ENCODE results near the gene TNRC6B.

The TNRC6B gene
- long read RNA-seq, full-length matches to known transcripts = 2 of 68 reads
- long read RNA-seq, partial matches to known transcripts = 32 of 68 reads
- long read RNA-seq, other reads (novel, unspliced or antisense) = 34 of 68 reads

- Histone ChIP-seq H3K4me3 (replicated peaks; ENCODE audit: insufficient read depth, low read length) (peak within 1 kb of the TSS; percentile 46), H3K27me3 (ENCODE audit: insufficient read depth, poor library complexity, severe bottlenecking) (no peaks in the 10 kb centered on the region), H3K27ac (replicated peaks) (peak within 1 kb of the TSS; percentile 88)
- no peak for TF ChIP-seq CTCF (IDR thresholded peaks at IDR 0.05; ENCODE audit: insufficient read depth, low read length)
- TF ChIP-seq GABPA (IDR thresholded peaks at IDR 0.05; ENCODE audit: low read depth) = 0 out of 2 replicates have a peak, but pooled peaks have one; percentile 21
- TF ChIP-seq REST (IDR thresholded peaks at IDR 0.05; ENCODE audit: insufficient replicate concordance, low read depth) = peak; percentile 51
- no peak for TF ChIP-seq SPI1 (IDR thresholded peaks at IDR 0.05; ENCODE audit: borderline replicate concordance, low read depth)
- TF ChIP-seq POLR2AphosphoS5 (IDR thresholded peaks at IDR 0.05; ENCODE audit: low read depth) = peak; percentile 90
- peak; percentile 96 to 97 for DNase-seq (ENCODE audit: low read depth in 1 of 2, low spot score in 1 of 2)
These were observed at the start of gene TNRC6B for GRCh38 chr22:40177738-40178416. TNRC6B (plus strand) TSS chr22:40177925; CDS start chr22:40178136, 211 bp downstream.

GRCh38 chr22:40128989-40129388, 48.7 kb upstream of the TNRC6B start:
- no peak for TF ChIP-seq CTCF (IDR thresholded peaks at IDR 0.05; ENCODE audit: insufficient read depth, low read length)
- no peak for TF ChIP-seq SPI1 (IDR thresholded peaks at IDR 0.05; ENCODE audit: borderline replicate concordance, low read depth)
- TF ChIP-seq REST (IDR thresholded peaks at IDR 0.05; ENCODE audit: insufficient replicate concordance, low read depth) = no peak
- no peak for TF ChIP-seq POLR2AphosphoS5 (IDR thresholded peaks at IDR 0.05; ENCODE audit: low read depth)
- TF ChIP-seq GABPA (IDR thresholded peaks at IDR 0.05; ENCODE audit: low read depth) = no peak
- DNase-seq (ENCODE audit: low read depth in 1 of 2, low spot score in 1 of 2) = no peak
- no peak overlapping the region for H3K27ac ChIP-seq (replicated peaks)
- no peak overlapping the region for H3K4me3 ChIP-seq (replicated peaks; ENCODE audit: insufficient read depth, low read length)
- H3K27me3 ChIP-seq (ENCODE audit: insufficient read depth, poor library complexity, severe bottlenecking) = no peaks in the 10 kb centered on the region

GRCh38 chr22:40137132-40137531, 40.6 kb upstream of the TNRC6B start:
- no peak overlapping the region for H3K27ac ChIP-seq (replicated peaks)
- no peak overlapping the region for H3K4me3 ChIP-seq (replicated peaks; ENCODE audit: insufficient read depth, low read length)
- TF ChIP-seq GABPA (IDR thresholded peaks at IDR 0.05; ENCODE audit: low read depth) (no peak), CTCF (IDR thresholded peaks at IDR 0.05; ENCODE audit: insufficient read depth, low read length) (no peak), REST (IDR thresholded peaks at IDR 0.05; ENCODE audit: insufficient replicate concordance, low read depth) (no peak), SPI1 (IDR thresholded peaks at IDR 0.05; ENCODE audit: borderline replicate concordance, low read depth) (no peak), POLR2AphosphoS5 (IDR thresholded peaks at IDR 0.05; ENCODE audit: low read depth) (no peak)
- no peaks in the 10 kb centered on the region for H3K27me3 ChIP-seq (ENCODE audit: insufficient read depth, poor library complexity, severe bottlenecking)
- no peak for DNase-seq (ENCODE audit: low read depth in 1 of 2, low spot score in 1 of 2)

Data from HL-60 (cell line).